GM18517 (cell line): ENCODE measurements around the gene PAX8.

ENCODE experiments used
- ATAC-seq: cut with Tn5 transposase; IDR thresholded peaks from one replicate; pipeline ENCODE4 v1.9.1; 2021; ENCODE audit warnings: mild to moderate bottlenecking, moderate library complexity; ENCODE audit not compliant: unreplicated experiment

Gene PAX8

GRCh38 chr2:113224647-113225236 lies 54.0 kb downstream of the PAX8 start:
- ATAC-seq: no peak

GRCh38 chr2:113223813-113224212 lies 54.9 kb downstream of the PAX8 start:
- ATAC-seq: no peak

GRCh38 chr2:113221846-113222245 lies 56.9 kb downstream of the PAX8 start:
- no peak for ATAC-seq

- no peak for ATAC-seq
Observed at GRCh38 chr2:113220970-113221708, 57.6 kb downstream of the PAX8 start.

- ATAC-seq: no peak
Observed at GRCh38 chr2:113219889-113220641, 58.7 kb downstream of the PAX8 start.

- no peak for ATAC-seq
Observed at GRCh38 chr2:113219525-113219888, 59.2 kb downstream of the PAX8 start.

GRCh38 chr2:113219092-113219441 lies 59.7 kb downstream of the PAX8 start:
- no peak for ATAC-seq

- no peak for ATAC-seq
Observed at GRCh38 chr2:113218283-113219091, 60.2 kb downstream of the PAX8 start.

GRCh38 chr2:113217455-113218282 lies 61.1 kb downstream of the PAX8 start:
- ATAC-seq: no peak

GRCh38 chr2:113216891-113217454 lies 61.7 kb downstream of the PAX8 start:
- no peak for ATAC-seq

- no peak for ATAC-seq
Observed at GRCh38 chr2:113216321-113216720, 62.4 kb downstream of the PAX8 start.

GRCh38 chr2:113215056-113215455 lies 63.7 kb downstream of the PAX8 start:
- ATAC-seq: no peak

- no peak for ATAC-seq
Observed at GRCh38 chr2:113214141-113214540, 64.6 kb downstream of the PAX8 start.

- ATAC-seq: no peak
Observed at GRCh38 chr2:113213061-113213930, 65.4 kb downstream of the PAX8 start.

GRCh38 chr2:113212245-113213060 lies 66.3 kb downstream of the PAX8 start:
- no peak for ATAC-seq

- no peak for ATAC-seq
Observed at GRCh38 chr2:113211226-113212105, 67.3 kb downstream of the PAX8 start.

GRCh38 chr2:113209646-113210171 lies 69.0 kb downstream of the PAX8 start:
- no peak for ATAC-seq
